HG03103 (cell line): ENCODE measurements around the gene TBC1D4.
A peak's percentile ranks its signal among the peaks of the same experiment; 100 is the strongest.
"Not testable (repeated sequence)": the region's sequence is repeated elsewhere in the genome, so short reads cannot be mapped to it uniquely, and the experiment has no call there.

Experiments
- ATAC-seq: cut with Tn5 transposase; IDR thresholded peaks from one replicate; pipeline ENCODE4 v1.9.1; 2021; ENCODE audit warnings: low read depth; ENCODE audit not compliant: unreplicated experiment

Gene TBC1D4

DNA sequence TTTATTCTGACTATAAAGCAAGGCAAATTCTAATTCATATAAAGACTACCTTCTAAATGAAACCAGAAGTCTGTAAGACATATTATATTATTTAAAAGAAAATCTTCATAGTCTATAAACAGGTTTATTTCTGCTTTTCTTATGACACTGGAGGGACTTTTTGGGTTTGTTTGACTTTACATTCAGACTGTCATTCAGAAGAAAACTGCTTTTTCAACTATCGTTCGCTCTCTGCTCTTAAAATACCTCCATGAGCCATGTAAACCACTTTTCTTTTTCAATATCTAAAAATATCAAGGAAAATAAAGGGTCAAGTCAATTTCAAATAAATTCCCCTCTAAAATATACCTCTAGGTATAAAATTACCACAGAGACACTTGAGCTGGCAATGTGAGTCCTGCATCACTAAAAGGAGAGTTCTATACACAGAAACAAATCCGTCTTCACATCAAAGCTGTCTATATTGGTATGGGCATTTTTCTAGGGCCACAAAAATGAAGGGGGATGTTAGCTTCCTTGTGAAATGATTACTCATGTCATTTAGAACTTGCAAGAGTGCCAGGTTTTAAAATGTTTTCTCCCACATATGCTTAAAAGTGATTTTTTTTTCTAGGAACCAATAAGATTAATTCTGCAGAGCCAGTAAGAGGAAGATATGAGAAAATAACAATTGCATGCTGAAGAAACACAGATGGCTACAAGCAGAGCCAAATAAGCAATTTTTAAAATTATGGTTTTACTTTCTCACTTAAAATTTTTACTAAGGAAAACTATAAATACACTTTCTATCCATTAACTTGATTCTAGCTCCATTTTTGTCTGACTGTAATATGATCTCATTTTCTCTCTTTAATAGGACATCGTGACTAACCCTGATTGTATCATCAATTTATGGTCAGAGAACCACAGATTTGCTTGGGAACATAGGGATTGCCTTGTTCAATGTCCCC, 181.8 kb downstream of the TBC1D4 start:
- peak; percentile 53 for ATAC-seq

DNA sequence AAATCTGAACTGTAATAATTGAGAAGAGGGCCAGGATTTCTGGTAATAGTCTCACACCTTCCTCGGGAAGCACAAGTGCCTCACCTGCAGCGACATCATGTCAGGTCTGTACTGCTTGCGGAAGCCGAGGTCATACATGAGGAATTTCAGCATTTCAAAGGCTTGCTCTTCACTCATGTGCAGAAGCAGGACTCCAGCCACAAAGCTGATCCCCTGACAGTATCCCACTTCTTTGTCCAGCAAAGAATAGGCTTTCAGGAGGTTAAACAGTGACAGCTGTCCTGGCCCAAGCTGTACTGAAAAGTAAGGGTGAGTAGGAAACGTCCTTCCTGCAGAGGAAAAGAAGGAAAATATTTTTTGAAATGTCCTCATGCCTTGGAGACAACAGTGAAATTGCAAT, 182.7 kb downstream of the TBC1D4 start:
- no peak for ATAC-seq

DNA sequence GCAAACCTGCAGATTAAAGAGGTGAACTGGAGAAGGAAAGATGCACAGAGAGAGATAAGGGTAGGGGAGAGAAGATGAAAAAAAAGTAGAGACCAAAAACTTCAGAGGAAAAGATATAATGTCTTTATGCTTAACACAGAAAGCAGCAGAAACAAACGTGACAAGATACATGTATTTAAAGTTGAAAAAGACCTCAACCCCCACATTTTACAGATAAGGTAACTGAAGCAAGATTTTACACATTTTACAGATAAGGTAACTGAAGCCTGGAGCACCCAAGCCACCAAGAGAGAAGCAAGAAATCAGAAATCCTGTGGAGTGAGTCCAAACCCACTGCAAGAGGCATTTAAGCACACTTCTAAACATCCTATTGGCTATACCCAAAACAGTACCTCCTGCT, 185.3 kb downstream of the TBC1D4 start:
- ATAC-seq: no peak

DNA sequence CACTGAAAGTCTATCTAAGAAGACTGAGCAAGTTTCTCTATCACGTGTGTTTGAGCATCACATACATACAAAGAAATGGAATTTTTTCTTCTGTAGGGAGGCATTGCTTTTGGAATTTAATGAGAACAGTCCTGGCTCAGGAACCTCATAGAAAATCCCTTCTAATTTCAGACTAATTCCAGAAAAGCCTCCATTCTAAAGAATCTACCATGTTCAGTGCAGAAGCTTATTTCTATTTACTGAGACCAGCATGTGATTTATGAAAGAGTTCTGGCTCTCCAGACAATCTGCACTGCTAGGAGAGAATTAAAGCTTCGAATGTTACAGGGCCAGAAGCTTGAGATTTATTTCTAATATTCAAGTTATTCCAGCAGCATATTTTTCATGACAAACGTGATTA, 186.8 kb downstream of the TBC1D4 start:
- no peak for ATAC-seq

DNA sequence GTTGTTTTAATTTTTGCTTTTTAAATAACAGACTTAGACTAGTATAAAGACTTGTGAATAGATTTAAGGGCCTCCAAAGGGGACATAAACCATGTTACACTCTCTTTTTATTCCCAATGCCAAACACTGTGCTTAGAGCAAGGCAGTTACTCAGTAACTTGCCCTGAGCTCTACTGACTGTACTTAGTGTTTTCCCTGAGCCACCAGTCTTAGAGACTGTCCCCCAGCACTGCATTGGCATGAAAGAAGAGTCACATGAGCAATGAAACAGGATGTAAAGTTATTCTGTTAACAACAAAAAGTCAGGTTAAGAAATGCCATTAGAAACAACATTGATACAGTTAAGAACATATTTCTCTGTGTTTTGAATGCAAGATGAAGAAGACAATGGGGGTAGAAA, 187.9 kb downstream of the TBC1D4 start:
- ATAC-seq: no peak

DNA sequence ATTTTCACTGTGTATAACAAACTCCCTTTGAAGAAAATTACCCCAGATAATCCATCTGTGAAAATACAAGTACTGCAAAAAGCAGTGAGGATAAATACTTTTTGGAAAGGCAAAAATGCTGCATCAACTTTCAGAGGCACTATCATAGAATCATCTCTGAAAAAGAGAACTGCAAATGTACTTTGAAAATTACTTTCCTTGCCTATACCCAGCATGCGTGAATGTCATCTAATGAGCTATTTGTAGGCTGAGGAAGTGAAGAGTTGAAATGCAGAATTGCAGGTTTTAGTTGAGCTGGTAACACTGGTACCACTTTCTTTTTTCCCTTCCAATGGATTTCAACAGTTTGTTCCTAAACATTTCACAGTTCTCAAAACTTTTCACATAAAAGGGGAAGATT, 196.7 kb downstream of the TBC1D4 start:
- peak; percentile 62 for ATAC-seq

DNA sequence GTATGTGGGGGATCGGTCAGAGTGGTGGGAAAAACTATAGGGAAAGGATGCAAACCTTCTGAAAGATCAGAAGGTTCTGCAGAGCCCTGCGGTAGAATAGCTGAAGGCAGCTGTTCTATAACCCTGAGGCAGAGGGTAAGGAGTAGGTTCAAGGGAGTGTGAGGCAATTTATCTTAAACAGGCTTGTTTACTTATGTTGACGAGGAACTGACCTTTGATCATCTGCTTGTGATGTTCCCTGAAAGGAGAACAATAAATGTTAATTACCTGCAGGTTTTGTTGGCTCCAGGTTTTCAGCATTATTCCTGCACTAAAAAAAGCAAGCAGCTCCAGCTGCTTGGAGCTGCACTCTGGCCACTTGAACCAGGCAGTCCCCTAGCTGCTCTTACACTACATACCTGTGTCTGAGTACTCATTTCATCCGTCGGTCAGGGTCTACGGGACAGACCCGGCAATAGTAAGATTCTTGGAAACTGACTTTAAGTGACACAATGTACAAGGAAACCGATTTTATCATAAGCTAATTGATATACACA, 202.1 kb downstream of the TBC1D4 start:
- no peak for ATAC-seq

DNA sequence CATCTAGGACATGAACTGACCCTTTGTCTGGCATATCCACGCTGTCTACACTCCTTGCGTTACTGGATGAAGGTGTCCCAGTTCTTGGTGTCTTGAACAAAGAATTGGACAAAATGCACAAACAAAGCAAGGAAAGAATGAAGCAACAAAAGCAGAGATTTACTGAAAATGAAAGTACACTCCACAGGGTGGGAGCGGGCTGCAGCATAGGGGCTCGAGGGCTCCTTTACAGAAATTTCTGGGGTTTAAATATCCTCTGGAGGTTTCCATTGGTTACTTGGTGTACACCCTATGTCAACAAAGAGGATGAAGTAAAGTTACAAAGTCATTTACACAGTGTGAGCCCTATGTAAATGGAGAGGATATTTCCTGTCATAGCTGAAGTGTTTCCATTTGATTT, 208.3 kb downstream of the TBC1D4 start:
- ATAC-seq: not testable (repeated sequence)

DNA sequence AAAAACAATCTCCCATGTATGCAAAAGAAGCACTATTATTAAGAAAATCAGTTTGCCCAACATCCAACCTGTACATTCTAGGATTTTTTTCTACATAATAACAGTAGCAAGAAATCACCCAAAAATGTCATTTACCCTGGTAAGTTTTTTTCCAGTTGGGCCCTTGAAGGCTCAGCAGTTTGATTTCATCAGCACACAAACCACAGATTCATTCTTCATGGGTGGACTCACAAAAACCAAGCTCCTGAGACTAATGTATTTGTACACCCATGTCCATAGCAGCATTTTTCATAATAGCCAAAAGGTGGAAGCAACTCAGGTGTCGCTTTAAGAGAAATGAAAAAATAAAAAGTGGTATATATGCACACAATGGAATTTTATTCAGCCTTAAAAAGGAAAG, 210.1 kb downstream of the TBC1D4 start:
- ATAC-seq: no peak

DNA sequence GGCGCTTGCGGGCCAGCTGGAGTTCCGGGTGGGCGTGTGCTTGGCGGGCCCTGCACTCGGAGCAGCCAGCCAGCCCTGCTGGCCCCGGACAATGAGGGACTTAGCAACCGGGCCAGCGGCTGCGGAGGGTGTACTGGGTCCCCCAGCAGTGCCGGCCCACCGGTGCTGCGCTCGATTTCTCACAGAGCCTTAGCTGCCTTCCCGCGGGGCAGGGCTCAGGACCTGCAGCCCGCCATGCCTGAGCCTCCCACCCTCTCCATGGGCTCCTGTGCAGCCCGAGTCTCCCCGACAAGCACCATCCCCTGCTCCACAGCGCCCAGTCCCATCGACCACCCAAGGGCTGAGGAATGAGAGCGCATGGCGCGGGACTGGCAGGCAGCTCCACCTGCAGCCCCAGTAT, 213.5 kb downstream of the TBC1D4 start:
- ATAC-seq: not testable (repeated sequence)

DNA sequence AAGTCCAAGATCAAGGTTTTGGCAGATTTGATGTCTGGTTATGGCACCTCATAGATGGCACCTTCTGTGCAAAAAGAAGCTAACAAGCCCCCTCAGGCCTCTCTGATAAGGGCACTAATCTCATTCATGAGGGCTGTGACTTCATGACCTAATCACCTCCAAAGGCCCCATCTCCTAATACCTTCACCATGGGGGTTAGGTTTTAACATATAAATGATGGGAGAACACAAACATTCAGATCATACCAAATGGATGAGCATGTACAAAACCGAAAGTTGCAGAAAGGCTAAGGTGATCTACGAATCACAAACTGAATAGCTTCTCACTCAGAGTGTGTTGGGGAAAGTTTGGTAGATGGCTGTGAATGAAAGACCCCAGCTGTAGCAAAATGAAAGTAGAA, 217.4 kb downstream of the TBC1D4 start:
- no peak for ATAC-seq

DNA sequence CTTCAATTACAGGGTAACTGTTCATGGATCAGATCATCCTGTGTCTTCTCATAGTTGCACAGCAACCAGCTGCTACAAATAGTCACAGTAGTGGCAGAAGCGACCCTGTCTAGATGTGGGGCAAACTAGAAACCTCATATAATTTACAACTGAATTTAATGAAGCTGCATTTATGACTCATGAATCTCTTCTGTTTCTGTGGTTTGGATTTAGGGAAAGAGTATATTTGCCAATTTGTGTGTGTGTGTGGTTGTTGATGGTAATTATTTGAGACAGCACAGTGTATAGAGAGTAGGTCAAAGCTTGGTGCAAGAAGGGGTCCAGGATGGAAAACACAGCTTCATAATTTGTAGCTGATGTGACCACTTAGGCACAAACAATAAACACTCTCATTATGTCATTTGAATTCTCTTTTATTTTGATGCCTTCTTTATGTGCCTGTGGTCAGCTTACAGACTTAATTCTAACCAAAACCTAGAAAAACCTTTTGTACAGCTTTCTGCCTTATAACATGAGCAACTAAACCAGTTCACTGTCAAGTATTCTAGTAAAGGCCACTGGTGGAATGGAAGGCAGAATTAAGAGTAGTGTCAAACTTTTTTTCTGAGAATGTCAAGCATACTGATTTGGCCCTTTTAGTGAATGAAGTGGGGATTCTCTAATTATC, 218.1 kb downstream of the TBC1D4 start:
- ATAC-seq: no peak

DNA sequence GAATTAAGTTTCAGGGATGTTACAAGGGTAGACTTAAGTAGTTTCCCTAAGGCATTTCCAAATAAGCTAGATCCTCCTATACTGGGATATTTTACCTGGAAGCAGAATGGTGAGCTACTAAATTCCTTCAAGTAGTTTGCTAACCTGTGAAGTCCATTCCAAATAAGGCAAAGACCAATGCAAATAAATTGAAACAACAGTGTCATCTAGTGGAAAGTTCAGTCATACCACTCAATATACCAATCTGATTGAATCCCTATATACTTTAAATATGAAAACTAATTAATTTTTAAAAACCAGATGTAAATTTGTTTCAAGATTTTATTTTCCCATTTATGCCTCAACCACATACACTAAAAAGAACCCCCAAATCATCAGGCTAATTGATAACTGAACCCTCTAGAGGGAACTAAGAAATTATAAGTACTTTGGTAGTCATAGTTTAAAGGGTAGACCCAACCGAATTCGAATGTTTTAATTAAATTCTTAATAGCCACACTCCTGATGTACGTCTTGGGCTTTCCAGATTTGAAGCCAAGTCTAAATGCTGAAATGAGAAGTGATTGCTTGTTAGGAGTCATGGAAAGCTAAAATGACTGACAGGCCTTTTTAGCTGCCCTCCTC, 223.7 kb downstream of the TBC1D4 start:
- ATAC-seq: peak; percentile 53

DNA sequence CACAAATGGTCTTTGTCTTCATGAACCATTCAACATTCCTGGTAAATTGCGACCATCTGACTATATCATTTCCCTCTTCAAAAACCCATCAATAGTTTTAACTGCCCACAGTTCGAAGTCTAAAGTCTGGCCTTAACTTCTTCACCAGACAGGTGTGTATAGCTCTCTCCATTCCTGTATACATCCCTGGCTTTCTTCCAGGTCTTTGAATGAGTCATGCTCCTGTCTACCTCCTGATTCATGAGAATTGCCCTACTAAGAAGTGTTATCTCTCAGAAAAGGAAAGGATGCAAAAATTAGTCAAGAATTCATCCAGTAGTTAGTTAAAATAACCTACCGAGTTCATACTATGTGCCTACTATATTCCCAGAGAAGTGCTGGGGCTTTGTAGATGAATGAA, 225.0 kb downstream of the TBC1D4 start:
- no peak for ATAC-seq

DNA sequence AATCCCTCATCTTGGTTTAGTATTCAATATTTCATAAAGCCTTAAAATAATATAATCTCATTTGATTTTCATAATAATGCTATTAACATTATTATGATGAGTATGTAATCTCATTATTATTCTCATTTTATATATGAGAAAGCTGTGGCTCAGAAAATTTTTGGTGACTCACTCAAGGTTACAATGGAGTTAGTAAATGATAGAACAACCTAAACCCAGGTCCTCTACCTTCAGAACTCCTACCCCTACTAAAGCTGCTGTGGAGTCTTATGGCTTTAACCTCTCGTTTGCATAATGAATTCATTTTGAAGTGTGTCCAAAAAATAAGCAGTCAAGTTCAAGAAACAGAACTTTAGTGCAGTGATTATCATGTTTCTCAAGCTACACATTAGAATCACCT, 226.3 kb downstream of the TBC1D4 start:
- ATAC-seq: no peak

DNA sequence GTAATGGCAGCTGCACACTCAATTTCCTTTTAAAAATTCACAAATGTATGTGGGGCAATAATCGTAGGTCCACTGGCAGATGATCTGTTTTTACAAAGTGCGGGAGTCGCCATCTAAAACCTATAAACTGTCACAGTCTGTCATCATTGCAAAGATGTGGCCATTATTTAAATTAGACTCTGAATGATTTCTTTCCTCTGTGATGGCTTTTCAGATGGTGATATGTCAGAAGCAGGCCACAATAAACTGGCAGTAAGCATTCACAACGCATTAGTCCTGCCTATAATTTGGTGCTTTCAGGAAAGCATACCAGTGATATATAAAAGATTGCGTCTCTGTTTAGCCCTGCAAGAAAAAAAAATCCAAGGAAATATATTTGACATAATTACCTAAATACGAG, 226.8 kb downstream of the TBC1D4 start:
- ATAC-seq: no peak

DNA sequence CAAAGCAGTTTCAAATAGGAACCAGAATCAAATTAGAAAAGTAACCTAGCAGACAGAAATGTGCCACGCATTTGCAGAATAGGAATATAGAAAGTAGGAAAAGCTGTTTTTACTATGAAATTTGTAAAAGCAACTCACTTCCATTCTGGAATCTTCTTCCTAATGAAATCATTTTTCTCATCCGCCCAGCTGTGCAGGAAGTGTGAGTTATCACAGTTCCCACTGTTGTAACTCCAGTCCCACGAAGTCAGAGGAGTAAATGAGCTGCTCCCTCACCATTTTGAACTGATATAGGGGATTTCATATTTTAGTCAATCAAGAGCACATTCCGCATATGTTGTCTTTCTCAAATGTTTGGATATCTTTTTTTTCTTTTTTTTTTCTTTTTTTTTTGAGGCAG, 230.8 kb downstream of the TBC1D4 start:
- no peak for ATAC-seq

DNA sequence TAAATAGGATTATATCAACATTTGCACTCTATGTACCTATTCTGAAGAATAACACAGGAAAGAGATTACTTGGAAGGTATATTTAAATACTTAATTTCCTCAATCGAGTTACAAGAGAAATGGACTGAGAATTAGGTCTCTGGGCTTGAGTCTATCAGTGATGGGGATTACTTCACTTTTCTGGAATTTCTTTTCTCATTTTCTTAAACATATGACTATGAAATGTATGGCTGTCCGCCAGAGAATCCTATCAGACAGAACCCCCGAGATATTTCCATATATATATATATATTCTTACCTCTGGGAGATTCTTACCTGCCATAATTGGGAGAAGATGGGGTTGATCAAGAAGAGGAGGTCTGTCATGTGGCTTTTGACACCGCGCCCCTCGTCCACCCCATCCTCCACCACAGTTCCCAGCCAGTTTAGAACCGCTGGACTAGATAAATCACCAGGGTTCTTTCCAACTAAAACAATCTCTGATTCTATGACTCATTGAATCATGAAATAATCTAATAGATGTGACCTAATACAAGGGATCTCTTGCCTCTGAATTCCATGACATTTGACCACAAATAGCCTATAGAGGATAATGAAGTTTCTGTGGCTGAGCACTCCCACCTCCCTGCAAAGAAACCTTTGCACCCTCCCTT, 231.3 kb downstream of the TBC1D4 start:
- ATAC-seq: no peak

DNA sequence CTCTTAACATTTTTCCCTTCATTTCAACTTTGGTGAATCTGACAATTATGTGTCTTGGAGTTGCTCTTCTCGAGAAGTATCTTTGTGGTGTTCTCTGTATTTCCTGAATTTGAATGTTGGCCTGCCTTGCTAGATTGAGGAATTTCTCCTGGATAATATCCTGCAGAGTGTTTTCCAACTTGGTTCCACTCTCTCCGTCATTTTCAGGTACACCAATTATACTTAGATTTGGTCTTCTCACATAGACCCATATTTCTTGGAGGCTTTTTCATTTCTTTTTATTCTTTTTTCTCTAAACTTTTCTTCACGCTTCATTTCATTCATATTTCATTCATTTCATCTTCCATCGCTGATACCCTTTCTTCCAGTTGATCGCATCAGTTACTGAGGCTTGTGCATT, 236.4 kb downstream of the TBC1D4 start:
- not testable (repeated sequence) for ATAC-seq

DNA sequence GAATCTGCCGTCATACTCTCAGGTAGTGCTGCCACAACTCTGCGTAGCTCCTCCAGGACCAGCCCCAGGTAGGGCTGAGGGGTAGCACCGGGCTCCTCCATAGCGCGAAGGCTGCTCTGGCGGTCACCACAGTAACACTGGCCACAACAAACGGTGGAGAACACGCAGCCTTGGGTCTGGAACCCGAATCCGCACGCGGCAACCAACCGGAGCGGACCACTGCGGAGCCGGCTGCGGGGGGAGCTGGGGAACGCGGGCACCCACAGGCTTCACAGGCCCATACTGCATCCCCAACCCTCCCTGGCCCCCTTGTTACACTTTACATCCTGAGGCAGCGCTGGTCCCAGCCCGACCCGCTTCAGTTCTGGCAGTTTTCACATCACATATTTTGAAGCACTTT, 241.7 kb downstream of the TBC1D4 start:
- ATAC-seq: not testable (repeated sequence)

DNA sequence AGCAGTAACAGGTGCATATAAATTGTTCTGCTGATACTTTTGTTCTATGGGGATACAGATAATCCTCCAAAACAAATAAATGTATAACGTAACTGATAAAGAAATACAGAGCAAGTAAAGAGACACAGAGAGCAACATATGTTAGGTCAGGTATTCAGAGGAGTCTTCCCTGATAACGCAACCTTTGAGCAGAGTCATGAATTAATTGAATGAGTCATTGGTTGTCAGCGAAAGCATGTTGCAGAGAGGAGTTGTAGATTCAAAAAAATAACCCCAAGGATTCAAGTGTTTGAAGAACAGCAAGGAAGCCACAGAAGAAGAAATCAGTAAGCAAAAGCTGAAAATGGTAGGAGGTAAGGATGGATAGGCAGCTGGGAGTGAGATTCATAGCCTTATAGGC, 245.2 kb downstream of the TBC1D4 start:
- ATAC-seq: no peak
